HepG2 (cell line): Measurements from ENCODE around the gene AEN. TPM values are rescaled to one million over a fixed set of nuclear protein-coding genes. Genes with fewer than 3 reads are reported as not detected.
A peak's percentile ranks its signal among the peaks of the same experiment; 100 is the strongest.

Source experiments
- ATAC-seq: fragments of 200-7000 bp; cut with Tn5 transposase; 3 replicates; pipeline ENCODE4 v1.9.1; 2020; ENCODE audit warnings: mild to moderate bottlenecking, moderate library complexity
- BruUV-seq: library from RNA; stranded (reverse); fragments of 400-500 nt; replicated peaks from 2 replicates; lab custom pipeline; 2021; lab: Mats Ljungman, UMichigan
- CTCF ChIA-PET: fragments of 300-600 bp; formaldehyde crosslinking; extraction: SDS; loops from one replicate; lab custom pipeline; 2021; ENCODE audit warnings: low total read pairs, inconsistent platforms, low intra/inter-chr PET ratio; lab: Yijun Ruan, JAX
- POLR2A ChIA-PET: fragments of 350-600 bp; sonication (Branson Sonifier 250); formaldehyde crosslinking; loops from one replicate; lab custom pipeline; 2020; ENCODE audit warnings: antibody characterized with exemption, inconsistent platforms; lab: Yijun Ruan, JAX
- DNase-seq: peaks from one replicate; pipeline ENCODE4 v3.0.0-alpha.2; 2015; ENCODE audit warnings: low spot score
- FAIRE-seq: peaks from 3 replicates; lab custom pipeline; 2011; peaks lifted over from hg19 to GRCh38; lab: Jason Lieb, UNC
- H2AFZ ChIP-seq: one replicate; pipeline ENCODE4 v1.6.1; 2011; ENCODE audit warnings: low read length, inconsistent platforms
- H3K27ac ChIP-seq: fragments of 300-600 bp; 3 replicates; pipeline ENCODE4 v1.8.0; 2011; ENCODE audit warnings: mixed run types, mild to moderate bottlenecking, mixed read lengths, low read length, inconsistent platforms; ENCODE audit not compliant: insufficient read depth; ENCODE audit errors: extremely low read length
- H3K27me3 ChIP-seq, 2 experiments: fragments of 200-600 bp in 1 of 2; 2 replicates in 1 of 2; 3 replicates in 1 of 2; pipeline versions ENCODE4 v1.6.0 to v1.8.0; 2011; ENCODE audit warnings: low read length in 2 of 2, mild to moderate bottlenecking in 2 of 2, moderate library complexity in 2 of 2, inconsistent platforms in 1 of 2; ENCODE audit not compliant: insufficient read depth in 2 of 2, control insufficient read depth in 1 of 2
- H3K36me3 ChIP-seq, 2 experiments: fragments of 200-600 bp in 1 of 2; replicated peaks in 1 of 2; 2 replicates in 1 of 2; 3 replicates in 1 of 2; pipeline versions ENCODE4 v1.5.1 to v1.8.0; 2011; ENCODE audit warnings: low read length in 2 of 2, inconsistent platforms in 1 of 2; ENCODE audit not compliant: insufficient read depth in 2 of 2, control insufficient read depth in 1 of 2
- H3K4me1 ChIP-seq: 2 replicates; pipeline ENCODE4 v1.5.1; 2012; ENCODE audit warnings: low read length, inconsistent platforms; ENCODE audit not compliant: insufficient read depth
- H3K4me2 ChIP-seq: 2 replicates; pipeline ENCODE4 v1.6.0; 2011; ENCODE audit warnings: low read depth, low read length, inconsistent platforms
- H3K4me3 ChIP-seq, 3 experiments: fragments of 200-600 bp in 1 of 3; sonication (generic), shearing (Covaris generic) in 1 of 3; replicated peaks in 1 of 3; 2 replicates each; pipeline ENCODE4 v1.5.1; 2011 to 2016; ENCODE audit warnings: low read length in 3 of 3, inconsistent platforms in 2 of 3, low read depth in 2 of 3, mild to moderate bottlenecking in 2 of 3, control low read depth in 1 of 3, mixed read lengths in 1 of 3; ENCODE audit not compliant: insufficient read depth in 1 of 3
- H3K79me2 ChIP-seq: one replicate; pipeline ENCODE4 v1.6.1; 2011; ENCODE audit warnings: low read length, inconsistent platforms; ENCODE audit not compliant: insufficient read depth
- H3K9ac ChIP-seq: 2 replicates; pipeline ENCODE4 v1.6.0; 2011; ENCODE audit warnings: mild to moderate bottlenecking, low read depth, low read length, inconsistent platforms; ENCODE audit not compliant: insufficient read depth
- H3K9me3 ChIP-seq: 2 replicates; pipeline ENCODE4 v1.5.1; 2012; ENCODE audit warnings: mild to moderate bottlenecking, low read length
- H4K20me1 ChIP-seq: 2 replicates; pipeline ENCODE4 v1.6.0; 2011; ENCODE audit warnings: inconsistent platforms, mild to moderate bottlenecking, low read length, moderate library complexity; ENCODE audit not compliant: insufficient read depth
- AGO2 ChIP-seq: fragments of 200-400 bp; formaldehyde crosslinking; optimal IDR thresholded peaks from 2 replicates; pipeline ENCODE3; 2017; ENCODE audit warnings: mild to moderate bottlenecking, low read depth, low read length, moderate library complexity
- ASH2L ChIP-seq: fragments of 300-600, 200-600 bp; sonication (generic); IDR thresholded peaks from 2 replicates; pipeline ENCODE4 v1.7.0; 2017; ENCODE audit warnings: low read depth, mild to moderate bottlenecking, moderate library complexity, mixed read lengths, low read length; ENCODE audit not compliant: insufficient read length
- EP300 ChIP-seq, 3 experiments: sonication (generic) in 1 of 3; formaldehyde crosslinking in 1 of 3; IDR thresholded peaks; 2 replicates each; pipeline versions ENCODE4 v1.5.1 to v1.6.1; 2011 to 2020; ENCODE audit warnings: low read depth in 2 of 3, low read length in 2 of 3, borderline replicate concordance in 1 of 3, improper control_type of control experiment in 1 of 3, mild to moderate bottlenecking in 1 of 3, missing genetic modification reagents in 1 of 3, moderate library complexity in 1 of 3
- FOXO1 ChIP-seq: sonication (generic); formaldehyde crosslinking; IDR thresholded peaks from 2 replicates; pipeline ENCODE4 v1.4.0; 2020; ENCODE audit warnings: missing genetic modification reagents
- HNRNPK ChIP-seq: fragments of 200-400 bp; formaldehyde crosslinking; IDR thresholded peaks from 2 replicates; pipeline ENCODE4 v1.6.1; 2018; ENCODE audit warnings: low read length, low read depth, moderate library complexity, mild to moderate bottlenecking; ENCODE audit not compliant: poor library complexity, severe bottlenecking
- MED8 ChIP-seq: sonication (generic); formaldehyde crosslinking; IDR thresholded peaks from 2 replicates; pipeline ENCODE4 v1.8.1; 2023; ENCODE audit warnings: mild to moderate bottlenecking, missing genetic modification reagents; ENCODE audit not compliant: insufficient replicate concordance
- MEIS2 ChIP-seq: sonication (generic); formaldehyde crosslinking; IDR thresholded peaks from 2 replicates; pipeline ENCODE4 v1.9.0; 2021; ENCODE audit warnings: mild to moderate bottlenecking, missing genetic modification reagents
- MXD4 ChIP-seq: IDR thresholded peaks from 2 replicates; pipeline ENCODE4 v1.6.1; 2016; ENCODE audit warnings: mild to moderate bottlenecking, missing biosample characterization, missing genetic modification reagents
- SRSF9 ChIP-seq: fragments of 200-400 bp; formaldehyde crosslinking; IDR thresholded peaks from 2 replicates; pipeline ENCODE4 v1.6.1; 2018; ENCODE audit warnings: borderline replicate concordance, mild to moderate bottlenecking, low read depth, low read length; ENCODE audit not compliant: insufficient read depth, poor library complexity, severe bottlenecking
- ZEB1 ChIP-seq: IDR thresholded peaks from 2 replicates; pipeline ENCODE4 v1.6.1; 2012; ENCODE audit warnings: mild to moderate bottlenecking, low read depth, inconsistent platforms; ENCODE audit not compliant: insufficient replicate concordance
- ZNF629 ChIP-seq: sonication (generic); formaldehyde crosslinking; conservative IDR thresholded peaks from 2 replicates; pipeline ENCODE4 v1.5.0; 2020; ENCODE audit warnings: missing genetic modification reagents
- ZNF768 ChIP-seq: sonication (generic); formaldehyde crosslinking; IDR thresholded peaks from 2 replicates; pipeline ENCODE4 v1.4.0; 2020; ENCODE audit warnings: missing genetic modification reagents
- ZNF773 ChIP-seq: sonication (generic); formaldehyde crosslinking; IDR thresholded peaks from 2 replicates; pipeline ENCODE4 v1.4.0; 2020; ENCODE audit warnings: missing genetic modification reagents, borderline replicate concordance
- WGBS: methylation state at CpG from one replicate; pipeline ENCODE4 v1.1.6; 2017; ENCODE audit warnings: low lambda C conversion rate; 5-methylcytosine and 5-hydroxymethylcytosine counted together
- in situ Hi-C: cut with HindIII; loops from 2 replicates; pipeline ENCODE4 v1.10.0; 2017; ENCODE audit warnings: low pct_unique_long_range_greater_than_20kb; ENCODE audit not compliant: extremely low pct_ligation_motif_present
- intact Hi-C: fragments of 100-400 bp; cut with micrococcal nuclease; formaldehyde crosslinking; loops from one replicate; pipeline ENCODE4 v1.10.0; 2022; ENCODE audit not compliant: unreplicated experiment
- polyA plus RNA-seq, 8 experiments: library from polyadenylated mRNA; depleted of rRNA in 3 of 8; stranded (reverse) in 7 of 8; unstranded in 1 of 8; fragments of >200 nt; fragmentation: Illumina TruSeq in 4 of 8; extraction: Trizol in 4 of 8; gene quantifications; 2 replicates each; pipeline versions ENCODE4 v1.2.1 to v1.2.3, GENCODE V29; 2011 to 2016; ENCODE audit warnings: low read depth in 4 of 8, missing spikeins in 1 of 8, mixed read lengths in 1 of 8; ENCODE audit not compliant: insufficient read depth in 1 of 8
- total RNA-seq, 5 experiments: library from RNA; depleted of rRNA; stranded (reverse); fragments of >200 nt; fragmentation: Illumina TruSeq; extraction: Trizol; gene quantifications; 2 replicates each; pipeline ENCODE4 v1.2.3, GENCODE V29; 2016; ENCODE audit warnings: low read depth in 1 of 5
- TF ChIP-seq, protein P1 (sequence below): sonication (generic); formaldehyde crosslinking; IDR thresholded peaks from 2 replicates; pipeline ENCODE4 v1.4.0; 2020; ENCODE audit warnings: mild to moderate bottlenecking, missing genetic modification reagents
- TF ChIP-seq, protein P2 (sequence below): sonication (generic); formaldehyde crosslinking; IDR thresholded peaks from 2 replicates; pipeline ENCODE4 v1.8.1; 2023; ENCODE audit warnings: mild to moderate bottlenecking, moderate library complexity, missing genetic modification reagents
- TF ChIP-seq, protein P3 (sequence below): sonication (generic); formaldehyde crosslinking; IDR thresholded peaks from 2 replicates; pipeline ENCODE4 v1.8.0; 2022; ENCODE audit warnings: low read depth, missing genetic modification reagents

Gene AEN
- total and polyA plus RNA-seq, 2 of the 13 experiments (the other 11 are each of a cell fraction or from before 2014, with no cell fraction given), result 51.3 to 118 TPM

DNA sequence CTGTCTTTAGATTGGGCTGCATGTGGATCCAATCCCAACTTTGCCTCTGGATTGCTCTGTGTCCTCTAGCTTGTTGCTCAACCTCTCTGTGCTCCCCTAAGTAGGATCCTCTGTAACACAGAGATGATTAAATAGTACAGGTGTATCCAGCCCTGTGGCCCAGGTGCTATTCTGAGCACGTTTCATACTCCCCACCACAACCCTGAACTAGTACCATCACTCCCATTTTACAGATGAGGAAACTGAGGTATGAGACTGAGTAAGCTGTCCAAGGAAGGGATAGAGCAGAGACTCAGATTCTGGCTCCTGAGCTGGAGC, 24.9 kb downstream of the AEN start:
- no peak overlapping the region for H3K9ac ChIP-seq
- no peaks in the 10 kb centered on the region for H3K36me3 ChIP-seq
- peaks cover 7% of the 10 kb centered on the region; the same call in 1 of the 2 replicates for H3K4me1 ChIP-seq
- CTCF ChIA-PET, result no interaction called here
- POLR2A ChIA-PET, result no interaction called here
- H3K27ac ChIP-seq, result no peak overlapping the region
- ATAC-seq, result no peak
- no peaks in the 10 kb centered on the region for H3K79me2 ChIP-seq
- no peaks in the 10 kb centered on the region for H3K9me3 ChIP-seq
- no peak overlapping the region for H3K4me2 ChIP-seq
- no peak overlapping the region for H3K4me3 ChIP-seq
- no TSS peak for BruUV-seq
- TF ChIP-seq ZNF629 (CRISPR knock-in tag) (peak; percentile 48; the same call in 1 of the 2 replicates), ZNF768 (CRISPR knock-in tag) (peak; percentile 76; the same call in 1 of the 2 replicates), HNRNPK (no peak)
- TF ChIP-seq, all 625 proteins: peak for 2
- in situ Hi-C loops, result no loop called here
- FAIRE-seq (no peak), DNase-seq (no peak)
- WGBS, result 93% methylated on average over 1 of the region's 1 CpG
- intact Hi-C loops, result no loop called here
- Histone ChIP-seq H3K27me3 (no peaks in the 10 kb centered on the region), H4K20me1 (no peaks in the 10 kb centered on the region), H2AFZ (no peak overlapping the region)

DNA sequence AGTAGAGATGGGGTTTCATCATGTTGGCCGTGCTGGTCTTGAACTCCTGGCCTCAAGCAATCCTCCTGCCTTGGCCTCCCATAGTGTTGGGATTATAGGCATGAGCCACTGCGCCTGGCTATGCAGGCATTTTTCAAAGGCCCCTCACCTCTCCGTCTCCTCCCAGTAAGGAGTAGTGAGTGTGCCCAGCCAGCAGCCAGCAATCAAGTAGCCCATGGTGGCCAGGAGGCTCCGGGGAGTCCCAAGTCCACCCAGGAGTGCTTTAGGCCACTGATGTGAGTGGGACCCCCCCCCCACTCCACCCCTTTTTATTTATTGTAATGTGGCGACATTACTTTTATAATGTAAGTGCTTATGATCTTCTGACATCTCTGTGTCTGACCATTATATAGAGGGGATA, 25.8 kb downstream of the AEN start:
- Histone ChIP-seq H3K4me3 (no peak overlapping the region), H3K9me3 (no peaks in the 10 kb centered on the region), H3K27me3 (no peaks in the 10 kb centered on the region), H4K20me1 (no peaks in the 10 kb centered on the region), H3K4me1 (peaks cover 7% of the 10 kb centered on the region; the same call in 1 of the 2 replicates), H3K4me2 (no peak overlapping the region), H2AFZ (no peak overlapping the region), H3K27ac (no peak overlapping the region), H3K36me3 (no peaks in the 10 kb centered on the region), H3K79me2 (no peaks in the 10 kb centered on the region), H3K9ac (no peak overlapping the region)
- POLR2A ChIA-PET, result no interaction called here
- in situ Hi-C loops (no loop called here), intact Hi-C loops (no loop called here)
- 81% methylated on average over 3 of the region's 5 CpGs for WGBS
- FAIRE-seq (no peak), DNase-seq (no peak), ATAC-seq (no peak)
- no TSS peak for BruUV-seq
- CTCF ChIA-PET, result no interaction called here
- TF ChIP-seq, protein P1, sequence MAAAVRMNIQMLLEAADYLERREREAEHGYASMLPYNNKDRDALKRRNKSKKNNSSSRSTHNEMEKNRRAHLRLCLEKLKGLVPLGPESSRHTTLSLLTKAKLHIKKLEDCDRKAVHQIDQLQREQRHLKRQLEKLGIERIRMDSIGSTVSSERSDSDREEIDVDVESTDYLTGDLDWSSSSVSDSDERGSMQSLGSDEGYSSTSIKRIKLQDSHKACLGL (CRISPR knock-in tag), result no peak
- TF ChIP-seq ZNF773 (CRISPR knock-in tag), result no peak
- TF ChIP-seq EP300 (IDR thresholded peaks at IDR 0.05; ENCODE audit: low read depth in 2 of 2, low read length in 2 of 2), result no peak
- TF ChIP-seq EP300 (CRISPR knock-in tag; IDR thresholded peaks at IDR 0.05; ENCODE audit: borderline replicate concordance), result no peak
- TF ChIP-seq ZEB1, result no peak
- no peak for TF ChIP-seq SRSF9
- no peak for TF ChIP-seq MEIS2 (CRISPR knock-in tag)
- no peak for TF ChIP-seq AGO2
- TF ChIP-seq ASH2L, result no peak
- TF ChIP-seq FOXO1 (CRISPR knock-in tag), result no peak
- TF ChIP-seq, protein P2, sequence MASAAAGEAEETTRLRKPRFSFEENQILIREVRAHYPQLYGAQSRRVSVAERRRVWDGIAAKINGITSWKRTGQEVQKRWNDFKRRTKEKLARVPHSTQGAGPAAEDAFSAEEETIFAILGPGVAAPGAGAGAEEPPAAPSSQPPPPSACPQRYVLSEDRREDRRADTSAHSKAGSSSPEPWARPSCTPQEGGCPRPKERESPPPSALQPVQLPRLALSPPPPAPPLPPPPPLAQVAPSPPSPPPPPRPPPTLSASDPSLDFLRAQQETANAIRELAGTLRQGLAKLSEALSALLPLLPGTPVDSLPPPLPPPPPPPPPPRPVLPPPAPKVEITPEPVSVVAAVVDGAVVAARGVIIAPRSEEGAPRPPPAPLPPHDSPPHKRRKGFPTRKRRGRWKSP (CRISPR knock-in tag), result no peak
- no peak for TF ChIP-seq MED8 (CRISPR knock-in tag)
- TF ChIP-seq, protein P3, sequence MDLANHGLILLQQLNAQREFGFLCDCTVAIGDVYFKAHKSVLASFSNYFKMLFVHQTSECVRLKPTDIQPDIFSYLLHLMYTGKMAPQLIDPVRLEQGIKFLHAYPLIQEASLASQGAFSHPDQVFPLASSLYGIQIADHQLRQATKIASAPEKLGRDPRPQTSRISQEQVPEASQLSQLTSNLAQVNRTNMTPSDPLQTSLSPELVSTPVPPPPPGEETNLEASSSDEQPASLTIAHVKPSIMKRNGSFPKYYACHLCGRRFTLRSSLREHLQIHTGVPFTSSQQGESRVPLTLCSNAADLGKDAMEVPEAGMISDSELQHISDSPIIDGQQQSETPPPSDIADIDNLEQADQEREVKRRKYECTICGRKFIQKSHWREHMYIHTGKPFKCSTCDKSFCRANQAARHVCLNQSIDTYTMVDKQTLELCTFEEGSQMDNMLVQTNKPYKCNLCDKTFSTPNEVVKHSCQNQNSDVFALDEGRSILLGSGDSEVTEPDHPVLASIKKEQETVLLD (CRISPR knock-in tag), result no peak
- no peak for TF ChIP-seq MXD4 (CRISPR knock-in tag)
